HepG2 (cell line): ENCODE results near the gene BIVM. TPM values are rescaled to one million over a fixed set of nuclear protein-coding genes. Genes with fewer than 3 reads are reported as not detected.

Experiments
- ATAC-seq: fragments of 200-7000 bp; cut with Tn5 transposase; 3 replicates; pipeline ENCODE4 v1.9.1; 2020; ENCODE audit warnings: mild to moderate bottlenecking, moderate library complexity
- BruUV-seq: library from RNA; stranded (reverse); fragments of 400-500 nt; replicated peaks from 2 replicates; lab custom pipeline; 2021; lab: Mats Ljungman, UMichigan
- CTCF ChIA-PET: fragments of 300-600 bp; formaldehyde crosslinking; extraction: SDS; loops from one replicate; lab custom pipeline; 2021; ENCODE audit warnings: low total read pairs, inconsistent platforms, low intra/inter-chr PET ratio; lab: Yijun Ruan, JAX
- POLR2A ChIA-PET: fragments of 350-600 bp; sonication (Branson Sonifier 250); formaldehyde crosslinking; loops from one replicate; lab custom pipeline; 2020; ENCODE audit warnings: antibody characterized with exemption, inconsistent platforms; lab: Yijun Ruan, JAX
- DNase-seq: peaks from one replicate; pipeline ENCODE4 v3.0.0-alpha.2; 2015; ENCODE audit warnings: low spot score
- FAIRE-seq: peaks from 3 replicates; lab custom pipeline; 2011; peaks lifted over from hg19 to GRCh38; lab: Jason Lieb, UNC
- H2AFZ ChIP-seq: one replicate; pipeline ENCODE4 v1.6.1; 2011; ENCODE audit warnings: low read length, inconsistent platforms
- H3K27ac ChIP-seq: fragments of 300-600 bp; 3 replicates; pipeline ENCODE4 v1.8.0; 2011; ENCODE audit warnings: mixed run types, mild to moderate bottlenecking, mixed read lengths, low read length, inconsistent platforms; ENCODE audit not compliant: insufficient read depth; ENCODE audit errors: extremely low read length
- H3K27me3 ChIP-seq, 2 experiments: fragments of 200-600 bp in 1 of 2; 2 replicates in 1 of 2; 3 replicates in 1 of 2; pipeline versions ENCODE4 v1.6.0 to v1.8.0; 2011; ENCODE audit warnings: low read length in 2 of 2, mild to moderate bottlenecking in 2 of 2, moderate library complexity in 2 of 2, inconsistent platforms in 1 of 2; ENCODE audit not compliant: insufficient read depth in 2 of 2, control insufficient read depth in 1 of 2
- H3K36me3 ChIP-seq, 2 experiments: fragments of 200-600 bp in 1 of 2; replicated peaks in 1 of 2; 2 replicates in 1 of 2; 3 replicates in 1 of 2; pipeline versions ENCODE4 v1.5.1 to v1.8.0; 2011; ENCODE audit warnings: low read length in 2 of 2, inconsistent platforms in 1 of 2; ENCODE audit not compliant: insufficient read depth in 2 of 2, control insufficient read depth in 1 of 2
- H3K4me1 ChIP-seq: 2 replicates; pipeline ENCODE4 v1.5.1; 2012; ENCODE audit warnings: low read length, inconsistent platforms; ENCODE audit not compliant: insufficient read depth
- H3K4me2 ChIP-seq: 2 replicates; pipeline ENCODE4 v1.6.0; 2011; ENCODE audit warnings: low read depth, low read length, inconsistent platforms
- H3K4me3 ChIP-seq, 3 experiments: fragments of 200-600 bp in 1 of 3; sonication (generic), shearing (Covaris generic) in 1 of 3; replicated peaks in 1 of 3; 2 replicates each; pipeline ENCODE4 v1.5.1; 2011 to 2016; ENCODE audit warnings: low read length in 3 of 3, inconsistent platforms in 2 of 3, low read depth in 2 of 3, mild to moderate bottlenecking in 2 of 3, control low read depth in 1 of 3, mixed read lengths in 1 of 3; ENCODE audit not compliant: insufficient read depth in 1 of 3
- H3K79me2 ChIP-seq: one replicate; pipeline ENCODE4 v1.6.1; 2011; ENCODE audit warnings: low read length, inconsistent platforms; ENCODE audit not compliant: insufficient read depth
- H3K9ac ChIP-seq: 2 replicates; pipeline ENCODE4 v1.6.0; 2011; ENCODE audit warnings: mild to moderate bottlenecking, low read depth, low read length, inconsistent platforms; ENCODE audit not compliant: insufficient read depth
- H3K9me3 ChIP-seq: 2 replicates; pipeline ENCODE4 v1.5.1; 2012; ENCODE audit warnings: mild to moderate bottlenecking, low read length
- H4K20me1 ChIP-seq: 2 replicates; pipeline ENCODE4 v1.6.0; 2011; ENCODE audit warnings: inconsistent platforms, mild to moderate bottlenecking, low read length, moderate library complexity; ENCODE audit not compliant: insufficient read depth
- BCL6 ChIP-seq: IDR thresholded peaks from 2 replicates; pipeline ENCODE4 v1.6.1; 2016; ENCODE audit warnings: missing genetic modification reagents, missing compliant biosample characterization
- ELF3 ChIP-seq: IDR thresholded peaks from 2 replicates; pipeline ENCODE4 v1.6.1; 2016; ENCODE audit warnings: missing genetic modification reagents, missing compliant biosample characterization
- FOXA1 ChIP-seq, 2 experiments: fragments of 450-650 bp in 1 of 2; sonication (generic) in 1 of 2; formaldehyde crosslinking in 1 of 2; IDR thresholded peaks; 2 replicates each; pipeline versions ENCODE4 v1.4.0 to v1.6.1; 2016 to 2020; ENCODE audit warnings: missing genetic modification reagents in 1 of 2
- JUND ChIP-seq: sonication (generic); formaldehyde crosslinking; IDR thresholded peaks from 2 replicates; pipeline ENCODE4 v1.8.0; 2022; ENCODE audit warnings: mild to moderate bottlenecking, missing genetic modification reagents
- NFKBIZ ChIP-seq: IDR thresholded peaks from 2 replicates; pipeline ENCODE4 v1.6.1; 2018; ENCODE audit warnings: missing genetic modification reagents, missing compliant biosample characterization
- TCF7L2 ChIP-seq: IDR thresholded peaks from 2 replicates; pipeline ENCODE4 v1.6.1; 2011; ENCODE audit warnings: mild to moderate bottlenecking, low read depth, low read length, moderate library complexity
- ZBTB40 ChIP-seq, 2 experiments: fragments of 450-650 bp in 1 of 2; sonication (generic) in 1 of 2; formaldehyde crosslinking in 1 of 2; IDR thresholded peaks; 2 replicates each; pipeline versions ENCODE4 v1.6.1 to v1.8.0; 2016 to 2022; ENCODE audit warnings: antibody characterized with exemption in 1 of 2, mild to moderate bottlenecking in 1 of 2, missing genetic modification reagents in 1 of 2
- WGBS: methylation state at CpG from one replicate; pipeline ENCODE4 v1.1.6; 2017; ENCODE audit warnings: low lambda C conversion rate; 5-methylcytosine and 5-hydroxymethylcytosine counted together
- in situ Hi-C: cut with HindIII; loops from 2 replicates; pipeline ENCODE4 v1.10.0; 2017; ENCODE audit warnings: low pct_unique_long_range_greater_than_20kb; ENCODE audit not compliant: extremely low pct_ligation_motif_present
- intact Hi-C: fragments of 100-400 bp; cut with micrococcal nuclease; formaldehyde crosslinking; loops from one replicate; pipeline ENCODE4 v1.10.0; 2022; ENCODE audit not compliant: unreplicated experiment
- polyA plus RNA-seq, 8 experiments: library from polyadenylated mRNA; depleted of rRNA in 3 of 8; stranded (reverse) in 7 of 8; unstranded in 1 of 8; fragments of >200 nt; fragmentation: Illumina TruSeq in 4 of 8; extraction: Trizol in 4 of 8; gene quantifications; 2 replicates each; pipeline versions ENCODE4 v1.2.1 to v1.2.3, GENCODE V29; 2011 to 2016; ENCODE audit warnings: low read depth in 4 of 8, missing spikeins in 1 of 8, mixed read lengths in 1 of 8; ENCODE audit not compliant: insufficient read depth in 1 of 8
- total RNA-seq, 5 experiments: library from RNA; depleted of rRNA; stranded (reverse); fragments of >200 nt; fragmentation: Illumina TruSeq; extraction: Trizol; gene quantifications; 2 replicates each; pipeline ENCODE4 v1.2.3, GENCODE V29; 2016; ENCODE audit warnings: low read depth in 1 of 5

BIVM gene
- total and polyA plus RNA-seq, 2 of the 13 experiments (the other 11 are each of a cell fraction or from before 2014, with no cell fraction given) = 10.4 to 15.8 TPM

GRCh38 chr13:102771298-102772041, 27.4 kb upstream of the BIVM start:
- in situ Hi-C loops = no loop called here
- CTCF ChIA-PET = no interaction called here
- H3K4me3 ChIP-seq = peak overlapping the region in 1 of 3 experiments; percentile 4; a peak in 1 of 6 replicates

GRCh38 chr13:102772042-102772425, 26.9 kb upstream of the BIVM start:
- H3K27ac ChIP-seq = no peak overlapping the region
- intact Hi-C loops = loop anchor here (5.0 kb wide), 1 partner anchor 45 kb away; no protein-coding TSS in a partner anchor
- DNase-seq (no peak), FAIRE-seq (no peak), ATAC-seq (no peak)
- H3K4me2 ChIP-seq = no peak overlapping the region
- no peak overlapping the region for H3K4me3 ChIP-seq
- H3K4me1 ChIP-seq = peaks cover 32% of the 10 kb centered on the region
- ChIA-PET CTCF (no interaction called here), POLR2A (interaction anchor here (2.3 kb wide), 1 partner anchor 28 kb away, joined by 8 read pairs; no protein-coding TSS in a partner anchor)
- WGBS = 95% methylated on average over 16 of the region's 16 CpGs
- H3K79me2 ChIP-seq = no peaks in the 10 kb centered on the region
- no peak overlapping the region for H2AFZ ChIP-seq
- H3K36me3 ChIP-seq = no peaks in the 10 kb centered on the region
- in situ Hi-C loops = no loop called here
- no peaks in the 10 kb centered on the region for H4K20me1 ChIP-seq
- H3K27me3 ChIP-seq = no peaks in the 10 kb centered on the region; a peak in 1 of 5 replicates
- BruUV-seq = no TSS peak
- no peaks in the 10 kb centered on the region for H3K9me3 ChIP-seq
- H3K9ac ChIP-seq = no peak overlapping the region
- no peak for TF ChIP-seq TCF7L2
- no peak for TF ChIP-seq JUND (CRISPR knock-in tag)
- TF ChIP-seq ZBTB40 (IDR thresholded peaks at IDR 0.05) = no peak
- TF ChIP-seq ZBTB40 (CRISPR knock-in tag; IDR thresholded peaks at IDR 0.05) = no peak

More at GRCh38 chr13:102771298-102772041, 27.4 kb upstream of the BIVM start:
- DNase-seq (peak; percentile 13), ATAC-seq (peak; percentile 35; the same call in 2 of the 3 replicates), FAIRE-seq (peak; percentile 37)
- Histone ChIP-seq H3K27me3 (no peaks in the 10 kb centered on the region; a peak in 1 of 5 replicates), H3K9me3 (no peaks in the 10 kb centered on the region), H3K27ac (no peak overlapping the region), H3K9ac (no peak overlapping the region), H4K20me1 (no peaks in the 10 kb centered on the region), H2AFZ (no peak overlapping the region), H3K4me1 (peaks cover 32% of the 10 kb centered on the region), H3K4me2 (peak overlapping the region; percentile 53), H3K36me3 (no peaks in the 10 kb centered on the region), H3K79me2 (no peaks in the 10 kb centered on the region)
- intact Hi-C loops = loop anchor here (1.0 to 5.0 kb wide), 2 partner anchors 29 to 44 kb away; no protein-coding TSS in a partner anchor
- TF ChIP-seq ELF3 (CRISPR knock-in tag) (0 out of 2 replicates have a peak, but pooled peaks have one; percentile 13), FOXA1 (IDR thresholded peaks at IDR 0.05) (no peak), FOXA1 (CRISPR knock-in tag; IDR thresholded peaks at IDR 0.05) (0 out of 2 replicates have a peak, but pooled peaks have one; percentile 17), BCL6 (CRISPR knock-in tag) (peak; percentile 66), NFKBIZ (CRISPR knock-in tag) (no peak)
- BruUV-seq = no TSS peak
- POLR2A ChIA-PET = interaction anchor here (0.9 to 2.3 kb wide), 2 partner anchors 29 to 175 kb away, joined by 4 to 8 read pairs; no protein-coding TSS in a partner anchor
- 74% methylated on average over 6 of the region's 6 CpGs for WGBS
